WTC11 (cell line): Measurements from ENCODE around the gene PTPRN2. TPM values are rescaled to one million over a fixed set of nuclear protein-coding genes. Genes with fewer than 3 reads are reported as not detected.
A peak's percentile ranks its signal among the peaks of the same experiment; 100 is the strongest.

Source experiments
- ATAC-seq: fragments of 200-7000 bp; cut with Tn5 transposase; 2 replicates; pipeline ENCODE4 v1.10.0; 2021; ENCODE audit warnings: mild to moderate bottlenecking, moderate library complexity
- CTCF ChIA-PET: fragments of 300-600 bp; sonication (Branson Sonifier 250); formaldehyde crosslinking; loops from one replicate; lab custom pipeline; 2021; ENCODE audit warnings: antibody characterized with exemption; lab: Charles Lee
- POLR2A ChIA-PET: fragments of 350-600 bp; sonication (Branson Sonifier 250); formaldehyde crosslinking; loops from one replicate; lab custom pipeline; 2021; ENCODE audit warnings: antibody characterized with exemption; lab: Charles Lee
- DNase-seq: peaks from one replicate; pipeline ENCODE4 v3.0.0; 2021; ENCODE audit warnings: low spot score
- H3K27ac Mint-ChIP-seq: 2 replicates; pipeline ENCODE4 v1.8.0; 2021; ENCODE audit warnings: mixed read lengths
- H3K27me3 Mint-ChIP-seq: 2 replicates; pipeline ENCODE4 v1.8.0; 2021; ENCODE audit warnings: low read depth, mild to moderate bottlenecking, moderate library complexity, mixed read lengths
- H3K36me3 Mint-ChIP-seq: 2 replicates; pipeline ENCODE4 v1.8.0; 2021; ENCODE audit warnings: mixed read lengths
- H3K4me1 Mint-ChIP-seq: 2 replicates; pipeline ENCODE4 v1.8.0; 2022; ENCODE audit warnings: mixed read lengths
- H3K4me3 Mint-ChIP-seq: 2 replicates; pipeline ENCODE4 v1.8.0; 2021; ENCODE audit warnings: mild to moderate bottlenecking, moderate library complexity, mixed read lengths
- H3K9me3 Mint-ChIP-seq: 2 replicates; pipeline ENCODE4 v1.8.0; 2021; ENCODE audit warnings: mixed read lengths
- E2F4 ChIP-seq: sonication (generic); formaldehyde crosslinking; IDR thresholded peaks from 2 replicates; pipeline ENCODE4 v1.8.1; 2022; ENCODE audit warnings: low read depth, mild to moderate bottlenecking, moderate library complexity, missing genetic modification reagents, borderline replicate concordance
- ERG ChIP-seq: fragments of 250-450 bp; sonication (Bioruptor Pico); IDR thresholded peaks from 2 replicates; pipeline ENCODE4 v1.8.0; 2021; ENCODE audit warnings: mild to moderate bottlenecking
- GABPB1 ChIP-seq: sonication (generic); formaldehyde crosslinking; IDR thresholded peaks from 2 replicates; pipeline ENCODE4 v1.8.1; 2023; ENCODE audit warnings: mild to moderate bottlenecking, missing genetic modification reagents
- IRF2 ChIP-seq: sonication (generic); formaldehyde crosslinking; IDR thresholded peaks from 2 replicates; pipeline ENCODE4 v1.8.0; 2022; ENCODE audit warnings: low read depth, missing genetic modification reagents, borderline replicate concordance
- ZNF317 ChIP-seq: sonication (generic); formaldehyde crosslinking; IDR thresholded peaks from 2 replicates; pipeline ENCODE4 v1.8.1; 2023; ENCODE audit warnings: low read depth, mild to moderate bottlenecking, moderate library complexity, missing genetic modification reagents, borderline replicate concordance
- ZNF396 ChIP-seq: fragments of 250-450 bp; sonication (Bioruptor Pico); IDR thresholded peaks from 2 replicates; pipeline ENCODE4 v1.8.0; 2021; ENCODE audit warnings: mild to moderate bottlenecking, moderate library complexity, borderline replicate concordance
- ZNF416 ChIP-seq: fragments of 250-450 bp; sonication (Bioruptor Pico); IDR thresholded peaks from 2 replicates; pipeline ENCODE4 v1.9.0; 2021; ENCODE audit warnings: mild to moderate bottlenecking, inconsistent platforms
- ZNF425 ChIP-seq: fragments of 250-450 bp; sonication (Bioruptor Pico); conservative IDR thresholded peaks from 2 replicates; pipeline ENCODE4 v1.9.0; 2021; ENCODE audit warnings: mild to moderate bottlenecking
- ZSCAN18 ChIP-seq: fragments of 250-450 bp; sonication (Bioruptor Pico); IDR thresholded peaks from 2 replicates; pipeline ENCODE4 v2.1.2; 2022; ENCODE audit warnings: mild to moderate bottlenecking, moderate library complexity
- total RNA-seq: library from RNA; stranded (reverse); gene quantifications from 3 replicates; pipeline ENCODE4 v1.2.3, GENCODE V29; 2021

PTPRN2 gene
- total RNA-seq, 1 experiment from 2014 or later = 4.7 TPM

GRCh38 chr7:158582089-158582456 is 5.5 kb downstream of the PTPRN2 start:
- CTCF ChIA-PET = no interaction called here
- ATAC-seq (no peak), DNase-seq (no peak)
- Mint-ChIP-seq H3K4me1 (peaks cover 7% of the 10 kb centered on the region), H3K9me3 (peaks cover 29% of the 10 kb centered on the region), H3K27ac (no peak overlapping the region), H3K4me3 (no peak overlapping the region), H3K27me3 (peaks cover 46% of the 10 kb centered on the region), H3K36me3 (peaks cover 19% of the 10 kb centered on the region)
- TF ChIP-seq ZNF396 (no peak), ZNF425 (CRISPR knock-in tag) (no peak), E2F4 (CRISPR knock-in tag) (no peak), IRF2 (no peak), ZSCAN18 (no peak), ZNF416 (no peak)
- POLR2A ChIA-PET = no interaction called here

- ATAC-seq (no peak), DNase-seq (no peak)
- Mint-ChIP-seq H3K27ac (no peak overlapping the region), H3K4me3 (no peak overlapping the region), H3K36me3 (peaks cover 19% of the 10 kb centered on the region), H3K27me3 (peaks cover 45% of the 10 kb centered on the region), H3K9me3 (peaks cover 29% of the 10 kb centered on the region), H3K4me1 (peaks cover 7% of the 10 kb centered on the region)
- POLR2A ChIA-PET = no interaction called here
- CTCF ChIA-PET = no interaction called here
- TF ChIP-seq ZNF317 (CRISPR knock-in tag) = no peak
- peak; percentile 36; the same call in 1 of the 2 replicates for TF ChIP-seq GABPB1 (CRISPR knock-in tag)
Measured at GRCh38 chr7:158581440-158582088, 6.1 kb downstream of the PTPRN2 start.

- DNase-seq (no peak), ATAC-seq (no peak)
- ChIA-PET CTCF (no interaction called here), POLR2A (no interaction called here)
- no peak for TF ChIP-seq ERG (CRISPR knock-in tag)
- TF ChIP-seq GABPB1 (CRISPR knock-in tag) = 0 out of 2 replicates have a peak, but pooled peaks have one; percentile 21
- Mint-ChIP-seq H3K36me3 (peaks cover 19% of the 10 kb centered on the region), H3K27me3 (peaks cover 29% of the 10 kb centered on the region), H3K4me3 (no peak overlapping the region), H3K4me1 (no peaks in the 10 kb centered on the region), H3K9me3 (peaks cover 29% of the 10 kb centered on the region), H3K27ac (no peak overlapping the region)
Measured at GRCh38 chr7:158579662-158580646, 7.7 kb downstream of the PTPRN2 start.
